ENCODE data around the gene SUFU.

DNA sequence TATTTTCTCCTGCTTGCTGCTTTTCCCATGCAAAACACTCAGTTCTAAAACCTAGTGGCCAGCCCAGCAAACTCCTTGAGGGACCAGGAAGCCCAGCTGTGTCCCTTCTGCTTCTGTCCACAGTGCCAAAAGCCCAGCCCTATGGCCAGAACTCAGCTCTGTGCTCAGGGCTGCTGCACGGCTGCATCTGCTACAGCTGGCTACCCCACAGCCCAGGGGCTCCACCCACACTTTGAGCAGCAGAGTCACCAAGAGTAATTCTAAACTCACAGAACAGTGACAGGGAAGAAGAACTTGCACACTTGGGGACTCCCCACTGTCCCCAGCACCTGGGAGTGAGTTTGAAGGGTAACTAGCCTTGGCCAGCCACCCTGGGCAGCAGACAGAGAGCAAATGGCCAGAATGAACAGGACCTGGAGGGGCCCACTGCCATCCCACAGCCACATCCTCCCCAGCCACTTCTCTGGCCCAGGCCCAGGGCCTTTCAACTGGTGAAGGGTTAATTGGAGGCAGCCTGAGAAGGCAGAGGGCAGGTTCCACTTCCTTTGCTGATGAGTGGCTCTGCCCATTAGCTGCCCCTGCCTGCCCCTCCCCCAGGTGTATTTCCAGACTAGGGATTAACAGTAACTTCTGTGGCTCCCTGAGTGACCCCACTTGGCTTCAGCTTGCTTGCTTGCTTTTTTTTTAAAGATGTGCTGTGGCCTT lies 112.4 kb downstream of the SUFU start:
- TF ChIP-seq ZNF274 (IDR thresholded peaks at IDR 0.05; ENCODE audit: low read depth, low read length) (no peak), YY1 (IDR thresholded peaks at IDR 0.05; ENCODE audit: insufficient read depth, insufficient read length) (no peak)
